Suprapubic skin (tissue), 4 donors: ENCODE measurements around the gene DUSP6. TPM values are rescaled to one million over a fixed set of nuclear protein-coding genes. Genes with fewer than 3 reads are reported as not detected.

Experiments
- DNase-seq, 2 donors: peaks; one replicate each; pipeline ENCODE4 v3.0.0-alpha.2; 2019; ENCODE audit warnings: low spot score in 2 of 2
- H3K27ac ChIP-seq: fragments of 200-600 bp; sonication (generic); one replicate; pipeline ENCODE4 v1.5.1; 2019
- H3K27me3 ChIP-seq: fragments of 200-600 bp; sonication (generic); one replicate; pipeline ENCODE4 v1.5.1; 2019
- H3K36me3 ChIP-seq: fragments of 200-600 bp; sonication (generic); one replicate; pipeline ENCODE4 v1.5.1; 2019
- H3K4me1 ChIP-seq: fragments of 200-600 bp; sonication (generic); one replicate; pipeline ENCODE4 v1.5.1; 2019
- H3K4me3 ChIP-seq: fragments of 200-600 bp; sonication (generic); one replicate; pipeline ENCODE4 v1.5.1; 2019; ENCODE audit warnings: mild to moderate bottlenecking
- H3K9me3 ChIP-seq: fragments of 200-600 bp; sonication (generic); one replicate; pipeline ENCODE4 v1.5.1; 2019
- CTCF ChIP-seq, 2 donors: fragments of 200-600 bp in 1 of 2; fragments of 450-650 bp in 1 of 2; sonication (generic) in 1 of 2; IDR thresholded peaks; one replicate each; pipeline ENCODE4 v1.5.1; 2016 to 2019; ENCODE audit warnings: antibody characterized with exemption in 2 of 2, mild to moderate bottlenecking in 1 of 2, moderate library complexity in 1 of 2
- EP300 ChIP-seq: sonication (generic); formaldehyde crosslinking; IDR thresholded peaks from one replicate; pipeline ENCODE4 v1.6.1; 2017; ENCODE audit warnings: antibody characterized with exemption
- POLR2A ChIP-seq, 2 donors: fragments of 450-650 bp; IDR thresholded peaks; one replicate each; pipeline ENCODE4 v1.6.1; 2017; ENCODE audit warnings: antibody characterized with exemption in 2 of 2, mild to moderate bottlenecking in 2 of 2, moderate library complexity in 2 of 2
- POLR2AphosphoS5 ChIP-seq, 3 donors: sonication (generic); formaldehyde crosslinking; IDR thresholded peaks; one replicate each; pipeline ENCODE4 v1.6.1; 2017; ENCODE audit warnings: antibody characterized with exemption in 3 of 3
- WGBS: methylation state at CpG from one replicate; pipeline ENCODE4 v1.1.5; 2018; 5-methylcytosine and 5-hydroxymethylcytosine counted together
- total RNA-seq, 4 donors: library from RNA; depleted of rRNA; stranded (reverse); fragments of >200 nt; gene quantifications; one replicate each; pipeline ENCODE4 v1.1.0, GENCODE V29; 2016

DUSP6 gene
- total RNA-seq, 4 donors from 2014 or later: 50.8 to 69.2 (median 59.7) TPM

GRCh38 chr12:89324437-89324836 is 27.9 kb downstream of the DUSP6 start:
- 88% methylated on average over 7 of the region's 7 CpGs for WGBS
- TF ChIP-seq POLR2A (IDR thresholded peaks at IDR 0.05): no peak
- TF ChIP-seq POLR2AphosphoS5 (IDR thresholded peaks at IDR 0.05): no peak
- TF ChIP-seq CTCF (IDR thresholded peaks at IDR 0.05): no peak
- no peak for TF ChIP-seq EP300
- H3K36me3 ChIP-seq: no peaks in the 10 kb centered on the region
- peaks cover 4% of the 10 kb centered on the region for H3K4me1 ChIP-seq
- H3K4me3 ChIP-seq: no peak overlapping the region
- H3K27me3 ChIP-seq: no peaks in the 10 kb centered on the region
- no peaks in the 10 kb centered on the region for H3K9me3 ChIP-seq
- no peak overlapping the region for H3K27ac ChIP-seq
- no peak for DNase-seq

- 83% methylated on average over 3 of the region's 3 CpGs for WGBS
- Histone ChIP-seq H3K9me3 (no peaks in the 10 kb centered on the region), H3K27ac (no peak overlapping the region), H3K27me3 (no peaks in the 10 kb centered on the region), H3K36me3 (no peaks in the 10 kb centered on the region), H3K4me1 (peaks cover 12% of the 10 kb centered on the region), H3K4me3 (no peak overlapping the region)
- TF ChIP-seq CTCF (IDR thresholded peaks at IDR 0.05) (no peak), POLR2AphosphoS5 (IDR thresholded peaks at IDR 0.05) (no peak), POLR2A (IDR thresholded peaks at IDR 0.05) (no peak), EP300 (no peak)
- no peak for DNase-seq
These were observed 28.6 kb downstream of the DUSP6 start for GRCh38 chr12:89323568-89324218.

GRCh38 chr12:89320735-89321134 is 31.6 kb downstream of the DUSP6 start:
- no peaks in the 10 kb centered on the region for H3K9me3 ChIP-seq
- TF ChIP-seq EP300 (no peak), CTCF (IDR thresholded peaks at IDR 0.05) (no peak), POLR2AphosphoS5 (IDR thresholded peaks at IDR 0.05) (no peak), POLR2A (IDR thresholded peaks at IDR 0.05) (no peak)
- H3K27me3 ChIP-seq: no peaks in the 10 kb centered on the region
- WGBS: 90% methylated on average over 1 of the region's 1 CpG
- no peak overlapping the region for H3K27ac ChIP-seq
- peaks cover 15% of the 10 kb centered on the region for H3K4me1 ChIP-seq
- no peak for DNase-seq
- no peaks in the 10 kb centered on the region for H3K36me3 ChIP-seq
- no peak overlapping the region for H3K4me3 ChIP-seq

GRCh38 chr12:89319606-89320005 is 32.7 kb downstream of the DUSP6 start:
- no peaks in the 10 kb centered on the region for H3K9me3 ChIP-seq
- TF ChIP-seq EP300: no peak
- TF ChIP-seq POLR2A (IDR thresholded peaks at IDR 0.05): no peak
- TF ChIP-seq CTCF (IDR thresholded peaks at IDR 0.05): no peak
- no peak for TF ChIP-seq POLR2AphosphoS5 (IDR thresholded peaks at IDR 0.05)
- peaks cover 15% of the 10 kb centered on the region for H3K4me1 ChIP-seq
- H3K36me3 ChIP-seq: no peaks in the 10 kb centered on the region
- DNase-seq: no peak
- H3K27ac ChIP-seq: no peak overlapping the region
- no peak overlapping the region for H3K4me3 ChIP-seq
- WGBS: 82% methylated on average over 2 of the region's 2 CpGs
- no peaks in the 10 kb centered on the region for H3K27me3 ChIP-seq

- DNase-seq: no peak
- no peak overlapping the region for H3K27ac ChIP-seq
- WGBS: 13% methylated on average over 4 of the region's 4 CpGs
- no peaks in the 10 kb centered on the region for H3K9me3 ChIP-seq
- TF ChIP-seq CTCF (IDR thresholded peaks at IDR 0.05) (no peak), POLR2A (IDR thresholded peaks at IDR 0.05) (no peak), POLR2AphosphoS5 (IDR thresholded peaks at IDR 0.05) (no peak)
- H3K36me3 ChIP-seq: no peaks in the 10 kb centered on the region
- H3K27me3 ChIP-seq: no peaks in the 10 kb centered on the region
- H3K4me1 ChIP-seq: peaks cover 15% of the 10 kb centered on the region
- no peak overlapping the region for H3K4me3 ChIP-seq
These were observed 33.2 kb downstream of the DUSP6 start for GRCh38 chr12:89319122-89319521.
